ENCODE data around the gene CAMK2G. TPM values are rescaled to one million over a fixed set of nuclear protein-coding genes. Genes with fewer than 3 reads are reported as not detected.
A peak's percentile ranks its signal among the peaks of the same experiment; 100 is the strongest.

Gene CAMK2G
- total RNA-seq, 4 donors from 2014 or later, result 82.3 to 207 (median 155) TPM

- ATAC-seq, result peak; percentile 75
- Histone ChIP-seq H3K9me3 (no peaks in the 10 kb centered on the region), H3K4me3 (peak within 1 kb of the TSS; percentile 66 to 69), H3K36me3 (peaks cover 0 to 29% of the 10 kb centered on the region in 2 donors), H3K4me1 (peaks cover 0 to 66% (median 27%) of the 10 kb centered on the region in 3 donors), H3K27ac (peak within 1 kb of the TSS; percentile 78 to 96 (median 92)), H3K27me3 (no peaks in the 10 kb centered on the region)
- 2% methylated on average over 12 to 16 of the region's 57 CpGs for WGBS, 2 donors (ENCODE audit: low coverage in 1 of 2)
- TF ChIP-seq POLR2A (IDR thresholded peaks at IDR 0.05) (peak; percentile 57 to 61), EP300 (IDR thresholded peaks at IDR 0.05) (no peak), POLR2AphosphoS5 (IDR thresholded peaks at IDR 0.05) (peak; percentile 85)
- TF ChIP-seq, protein P1, sequence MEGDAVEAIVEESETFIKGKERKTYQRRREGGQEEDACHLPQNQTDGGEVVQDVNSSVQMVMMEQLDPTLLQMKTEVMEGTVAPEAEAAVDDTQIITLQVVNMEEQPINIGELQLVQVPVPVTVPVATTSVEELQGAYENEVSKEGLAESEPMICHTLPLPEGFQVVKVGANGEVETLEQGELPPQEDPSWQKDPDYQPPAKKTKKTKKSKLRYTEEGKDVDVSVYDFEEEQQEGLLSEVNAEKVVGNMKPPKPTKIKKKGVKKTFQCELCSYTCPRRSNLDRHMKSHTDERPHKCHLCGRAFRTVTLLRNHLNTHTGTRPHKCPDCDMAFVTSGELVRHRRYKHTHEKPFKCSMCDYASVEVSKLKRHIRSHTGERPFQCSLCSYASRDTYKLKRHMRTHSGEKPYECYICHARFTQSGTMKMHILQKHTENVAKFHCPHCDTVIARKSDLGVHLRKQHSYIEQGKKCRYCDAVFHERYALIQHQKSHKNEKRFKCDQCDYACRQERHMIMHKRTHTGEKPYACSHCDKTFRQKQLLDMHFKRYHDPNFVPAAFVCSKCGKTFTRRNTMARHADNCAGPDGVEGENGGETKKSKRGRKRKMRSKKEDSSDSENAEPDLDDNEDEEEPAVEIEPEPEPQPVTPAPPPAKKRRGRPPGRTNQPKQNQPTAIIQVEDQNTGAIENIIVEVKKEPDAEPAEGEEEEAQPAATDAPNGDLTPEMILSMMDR (IDR thresholded peaks at IDR 0.05), result peak in 1 of 4 experiments; percentile 15
Observed at GRCh38 chr10:73781879-73782748, 92.2 kb downstream of the CAMK2G start, which contains the start of gene CHCHD1. Gene CHCHD1, plus strand, starts transcription at chr10:73782048. Its CDS starts 28 bp downstream, at chr10:73782076.

- Histone ChIP-seq H3K9me3 (no peaks in the 10 kb centered on the region), H3K27me3 (no peaks in the 10 kb centered on the region), H3K27ac (peak overlapping the region; percentile 78 to 96 (median 92)), H3K4me1 (peaks cover 0 to 60% (median 21%) of the 10 kb centered on the region in 3 donors), H3K4me3 (peak overlapping the region; percentile 66 to 69), H3K36me3 (peaks cover 0 to 35% of the 10 kb centered on the region in 2 donors)
- ATAC-seq, result peak; percentile 7
- WGBS, 2 donors (ENCODE audit: low coverage in 1 of 2), result 0% methylated on average over 3 to 6 of the region's 14 CpGs
- TF ChIP-seq EP300 (IDR thresholded peaks at IDR 0.05) (no peak), POLR2A (IDR thresholded peaks at IDR 0.05) (no peak), POLR2AphosphoS5 (IDR thresholded peaks at IDR 0.05) (no peak)
- TF ChIP-seq, protein P1 (IDR thresholded peaks at IDR 0.05), result no peak
Observed at GRCh38 chr10:73781548-73781878, 92.8 kb downstream of the CAMK2G start.

DNA sequence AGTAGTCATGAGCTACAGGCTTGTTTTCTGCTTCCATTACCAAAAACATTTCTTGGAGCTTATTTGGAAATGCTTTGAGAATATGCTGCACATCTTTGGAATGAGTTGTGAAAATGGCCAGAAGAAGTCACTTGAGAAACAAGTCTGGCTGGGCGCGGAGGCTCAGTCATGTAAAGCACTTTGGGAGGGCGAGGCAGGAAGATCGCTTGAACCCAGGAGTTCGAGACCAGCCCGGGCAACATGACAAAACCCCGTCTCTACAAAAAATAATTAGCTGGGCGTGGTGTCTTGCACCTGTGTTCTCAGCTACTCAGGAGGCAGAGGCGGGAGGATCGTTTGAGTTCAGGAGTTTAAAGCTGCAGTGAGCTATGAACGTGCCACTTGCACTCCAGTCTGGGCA is 93.4 kb downstream of the CAMK2G start:
- peaks cover 0 to 40% of the 10 kb centered on the region in 2 donors for H3K36me3 ChIP-seq
- peak overlapping the region in 3 of 4 donors; percentile 91 to 96 (median 92) for H3K27ac ChIP-seq
- no peak for ATAC-seq
- H3K27me3 ChIP-seq, result no peaks in the 10 kb centered on the region
- peak overlapping the region; percentile 66 to 69 for H3K4me3 ChIP-seq
- WGBS, 2 donors (ENCODE audit: low coverage in 1 of 2), result 10 to 26% methylated on average over 5 to 11 of the region's 11 CpGs
- peaks cover 0 to 58% (median 19%) of the 10 kb centered on the region in 3 donors for H3K4me1 ChIP-seq
- TF ChIP-seq POLR2A (IDR thresholded peaks at IDR 0.05) (no peak), POLR2AphosphoS5 (IDR thresholded peaks at IDR 0.05) (no peak), EP300 (IDR thresholded peaks at IDR 0.05) (no peak)
- TF ChIP-seq, protein P1 (IDR thresholded peaks at IDR 0.05), result no peak
- no peaks in the 10 kb centered on the region for H3K9me3 ChIP-seq

GRCh38 chr10:73780301-73780700 is 94.1 kb downstream of the CAMK2G start:
- TF ChIP-seq POLR2AphosphoS5 (IDR thresholded peaks at IDR 0.05) (no peak), POLR2A (IDR thresholded peaks at IDR 0.05) (no peak), EP300 (IDR thresholded peaks at IDR 0.05) (no peak)
- TF ChIP-seq, protein P1 (IDR thresholded peaks at IDR 0.05), result no peak
- peaks cover 0 to 64% (median 21%) of the 10 kb centered on the region in 3 donors for H3K4me1 ChIP-seq
- H3K27ac ChIP-seq, result no peak overlapping the region
- no peak for ATAC-seq
- H3K9me3 ChIP-seq, result no peaks in the 10 kb centered on the region
- H3K4me3 ChIP-seq, result no peak overlapping the region
- H3K27me3 ChIP-seq, result no peaks in the 10 kb centered on the region
- 53 to 77% methylated on average over 2 to 4 of the region's 5 CpGs for WGBS, 2 donors (ENCODE audit: low coverage in 1 of 2)
- H3K36me3 ChIP-seq, result peaks cover 0 to 47% of the 10 kb centered on the region in 2 donors
